Suppressor macrophage (primary cell): ENCODE results near the gene SLC49A3.
"Not testable (repeated sequence)": the region's sequence is repeated elsewhere in the genome, so short reads cannot be mapped to it uniquely, and the experiment has no call there.

Experiments used
- DNase-seq, 4 experiments: peaks; one replicate each; pipeline ENCODE4 v3.0.0-alpha.2; 2020 to 2022

SLC49A3 gene

DNA sequence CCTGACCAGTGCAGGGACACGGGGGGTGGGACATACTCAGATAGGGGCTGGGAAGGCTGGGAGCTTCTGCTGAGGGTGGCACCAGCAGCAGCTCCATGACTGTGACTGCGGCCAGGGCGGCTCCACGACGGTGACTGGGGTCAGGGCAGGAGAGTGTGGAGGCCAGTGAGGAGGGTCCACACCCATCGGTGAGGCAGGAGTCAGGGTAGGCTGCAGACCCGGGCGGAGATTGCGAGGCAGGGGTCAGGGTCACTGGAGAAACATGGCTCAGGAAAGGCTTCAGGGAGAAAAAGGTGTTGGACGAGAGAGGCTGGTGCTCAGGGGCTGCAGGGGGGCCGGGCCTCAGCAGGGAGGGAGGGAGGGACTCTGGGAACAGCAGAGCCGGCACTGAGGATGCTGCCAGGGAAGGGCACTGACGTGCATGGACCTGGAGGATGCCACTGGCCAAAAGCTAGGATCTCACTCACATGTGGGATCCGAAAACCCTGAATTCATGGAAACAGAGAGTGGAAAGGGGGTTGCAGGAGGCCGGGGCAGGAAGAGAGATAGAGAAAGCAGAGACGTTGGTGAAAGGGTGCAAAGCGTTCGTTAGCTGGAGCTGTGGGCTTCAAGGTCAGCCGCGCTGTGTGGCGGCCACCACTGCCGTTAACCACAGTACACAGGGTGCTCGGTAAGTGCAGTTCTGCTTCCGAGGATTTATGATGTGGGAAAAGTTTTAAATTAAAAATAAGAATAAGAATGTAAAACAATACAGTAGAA is 36.9 kb downstream of the SLC49A3 start:
- DNase-seq: peak in 1 of 4 experiments; percentile 0

DNA sequence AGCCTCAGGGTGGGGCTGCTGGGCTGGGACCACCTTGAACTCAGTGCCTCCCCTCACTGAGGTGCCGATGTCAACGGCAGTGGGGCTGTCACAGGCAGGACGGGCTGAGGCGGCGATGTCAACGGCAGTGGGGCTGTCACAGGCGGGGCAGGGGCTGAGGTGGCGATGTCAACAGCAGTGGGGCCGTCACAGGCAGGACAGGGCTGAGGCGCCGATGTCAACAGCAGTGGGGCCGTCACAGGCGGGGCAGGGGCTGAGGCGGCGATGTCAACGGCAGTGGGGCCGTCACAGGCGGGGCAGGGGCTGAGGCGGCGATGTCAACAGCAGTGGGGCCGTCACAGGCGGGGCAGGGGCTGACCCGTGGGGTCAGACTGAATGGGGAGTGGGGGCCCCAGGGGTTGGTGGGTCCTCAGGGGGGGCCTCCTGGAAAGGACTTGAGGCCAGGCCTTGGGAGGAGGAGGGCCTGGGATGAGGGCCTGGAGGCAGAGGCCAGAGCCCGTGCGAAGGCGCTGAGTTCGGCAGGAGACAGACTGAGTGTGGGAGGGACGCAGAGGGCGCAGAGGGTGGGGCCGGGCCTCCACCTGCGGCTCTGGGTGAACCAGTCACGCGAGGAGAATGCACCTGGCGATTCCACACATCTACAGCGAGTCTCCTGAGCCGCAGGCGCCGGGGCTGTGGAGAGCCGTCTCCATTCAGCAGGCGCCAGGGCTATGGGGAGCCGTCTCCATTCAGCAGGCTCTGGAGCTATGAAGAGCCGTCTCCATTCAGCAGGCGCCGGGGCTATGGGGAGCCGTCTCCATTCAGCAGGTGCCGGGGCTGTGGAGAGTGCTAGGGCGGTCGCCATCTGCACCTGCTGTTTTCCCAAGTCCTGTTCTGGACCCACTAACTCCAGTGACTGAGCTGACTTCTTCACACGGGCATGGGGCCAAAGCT is 37.7 kb downstream of the SLC49A3 start:
- peak in 1 of 4 experiments; percentile 1 for DNase-seq

DNA sequence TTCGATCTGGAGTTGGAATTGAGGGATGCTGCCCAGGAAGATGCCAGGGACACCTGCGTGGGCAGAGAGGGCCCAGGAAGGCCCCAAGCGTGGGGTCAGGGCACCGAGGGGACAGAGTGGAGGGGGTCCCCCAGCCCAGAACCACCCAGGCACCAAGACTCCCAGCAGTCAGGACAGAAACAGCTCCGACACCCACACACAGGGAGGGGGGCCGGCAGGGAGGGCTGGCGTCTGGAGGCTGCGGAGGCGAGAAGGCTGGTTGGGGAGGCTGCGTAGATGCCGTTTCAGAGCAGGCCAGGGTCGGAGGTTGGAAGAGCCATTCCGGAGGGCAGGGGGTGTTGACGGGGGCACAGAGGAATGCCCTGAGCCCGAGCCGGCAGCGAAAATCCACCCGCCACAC is 38.5 kb downstream of the SLC49A3 start:
- peak in 1 of 4 experiments; percentile 0 for DNase-seq

GRCh38 chr4:649751-650310 is 39.1 kb downstream of the SLC49A3 start:
- DNase-seq: peak in 1 of 4 experiments; percentile 0

DNA sequence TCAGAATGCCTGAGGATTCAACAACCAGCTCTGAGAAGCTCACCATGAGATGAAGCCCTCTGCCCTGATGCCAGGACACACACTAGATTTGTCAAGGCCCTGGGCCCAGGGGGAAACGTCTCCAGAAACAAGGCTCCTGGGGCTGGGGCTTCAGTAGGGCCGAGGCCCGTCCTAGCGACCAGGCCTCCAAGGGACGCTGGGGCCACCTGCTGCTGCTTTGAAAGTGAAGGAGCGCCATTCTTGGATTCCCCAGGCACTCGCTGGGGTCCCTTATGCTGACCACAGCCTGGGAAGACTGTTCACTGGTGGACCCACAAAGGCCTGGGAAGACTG is 39.7 kb downstream of the SLC49A3 start:
- DNase-seq: no peak

DNA sequence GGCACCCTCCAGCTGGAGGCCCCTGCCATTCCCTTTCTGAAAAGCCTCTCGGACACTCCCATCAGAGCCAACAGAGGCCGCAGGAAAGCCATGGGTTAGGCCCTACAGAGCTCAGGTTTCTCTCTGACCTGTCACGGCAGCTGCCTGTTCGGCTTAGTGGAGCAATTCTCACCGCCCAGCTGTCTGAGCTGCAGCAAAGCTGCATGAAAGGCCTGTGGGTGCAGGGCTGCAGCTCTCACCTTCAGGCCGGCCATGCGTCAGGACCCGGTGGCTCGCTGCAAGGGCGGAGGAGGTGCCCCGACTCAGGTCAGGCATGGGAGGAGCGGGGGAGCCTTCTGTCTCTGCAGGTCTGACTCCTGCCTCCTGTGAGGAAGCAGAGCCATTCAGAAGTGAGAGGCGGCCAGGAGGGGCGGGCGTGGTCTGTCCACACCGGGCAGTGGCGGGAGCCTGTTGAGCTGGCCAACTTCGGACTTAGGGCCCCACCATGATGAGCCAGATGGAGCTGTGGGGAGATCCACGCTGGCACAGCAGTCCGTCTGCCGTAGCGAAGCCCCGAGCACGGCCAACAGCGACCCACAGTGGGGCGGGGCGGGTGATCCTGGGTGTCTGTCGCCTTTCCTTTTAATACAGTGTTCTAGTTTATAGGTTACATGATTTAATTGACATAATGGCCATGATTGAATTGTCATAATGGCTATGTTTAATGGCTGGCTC is 40.2 kb downstream of the SLC49A3 start:
- DNase-seq: peak in 1 of 4 experiments; percentile 1

- no peak for DNase-seq
Observed at GRCh38 chr4:647481-647880, 41.5 kb downstream of the SLC49A3 start.

DNA sequence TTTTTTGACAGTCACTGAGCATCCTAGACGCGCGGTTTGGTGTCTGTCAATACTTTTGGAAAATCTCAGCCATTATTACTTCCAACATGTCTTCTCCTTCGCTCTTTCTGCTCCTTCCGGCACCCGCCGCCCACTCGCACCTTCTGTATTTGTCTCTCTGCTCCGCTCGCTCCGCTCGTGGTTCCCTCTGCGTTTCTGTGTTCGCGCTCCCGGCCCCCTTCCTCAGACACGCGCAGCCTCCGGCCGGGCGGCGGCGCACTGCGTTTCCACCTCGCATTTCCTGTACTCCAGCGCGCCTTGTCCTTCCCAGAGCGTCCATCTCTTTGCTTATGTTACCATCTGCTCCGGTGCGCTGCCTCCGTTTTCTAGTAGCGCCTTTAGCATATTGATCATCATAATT is 42.5 kb downstream of the SLC49A3 start:
- DNase-seq: peak in 2 of 4 experiments; percentile 12 to 17

DNA sequence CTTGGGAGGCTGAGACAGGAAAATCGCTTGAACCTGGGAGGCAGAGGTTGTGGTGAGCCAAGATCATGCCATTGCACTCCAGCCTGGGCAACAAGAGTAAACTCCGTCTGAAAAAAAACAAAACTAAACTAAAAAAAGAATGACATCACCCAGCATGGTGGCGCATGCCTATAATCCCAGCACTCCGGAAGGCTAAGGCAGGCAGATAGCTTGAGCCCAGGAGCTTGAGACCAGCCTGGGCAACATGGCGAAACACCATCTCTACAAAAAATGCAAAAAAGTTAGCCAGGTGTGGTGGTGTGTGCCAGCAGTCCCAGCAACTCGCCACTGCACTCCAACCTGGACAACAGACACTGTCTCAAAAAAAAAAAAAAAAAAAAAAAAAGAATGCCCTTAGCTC is 46.6 kb downstream of the SLC49A3 start:
- not testable (repeated sequence) for DNase-seq

DNA sequence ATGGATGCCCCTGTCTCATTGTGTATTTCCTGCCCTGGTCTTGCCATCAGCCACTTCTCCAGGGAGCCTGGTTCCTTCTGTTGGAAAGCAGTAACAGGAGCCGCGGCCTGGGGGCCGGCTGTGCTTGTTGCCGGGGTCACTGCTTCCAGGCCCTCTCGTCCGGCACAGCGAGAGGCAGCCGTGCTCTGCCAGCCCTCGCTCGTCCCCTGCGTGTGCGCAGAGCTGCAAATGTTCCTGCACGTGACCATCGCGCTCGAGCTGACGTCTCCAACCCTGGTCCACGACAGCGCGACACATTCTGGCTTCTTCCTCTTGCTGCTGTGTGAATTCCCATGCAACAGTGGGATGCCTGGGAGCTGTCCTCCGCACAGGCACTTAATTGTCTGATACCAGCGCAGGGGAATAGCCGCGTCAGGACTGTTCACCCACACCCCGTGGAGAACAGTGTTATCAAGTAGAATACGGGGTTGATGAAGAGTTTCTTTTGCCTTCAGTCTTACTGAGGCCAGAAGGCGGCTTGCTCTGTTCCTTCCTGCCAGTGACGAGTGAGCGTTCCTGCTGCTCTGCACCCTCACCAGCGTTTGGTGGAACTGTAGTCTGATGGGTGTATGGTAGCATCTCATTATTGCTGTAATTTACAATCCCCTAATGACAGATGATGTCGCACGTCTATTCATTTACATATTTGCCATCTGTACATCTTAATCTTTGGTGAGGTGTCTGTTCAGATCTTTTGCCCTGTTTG is 51.2 kb downstream of the SLC49A3 start:
- DNase-seq: no peak

GRCh38 chr4:636628-637159 is 52.3 kb downstream of the SLC49A3 start:
- DNase-seq: no peak

GRCh38 chr4:635851-636627 is 52.9 kb downstream of the SLC49A3 start:
- DNase-seq: no peak

GRCh38 chr4:635066-635835 is 53.7 kb downstream of the SLC49A3 start:
- peak in 1 of 4 experiments; percentile 0 for DNase-seq

GRCh38 chr4:634599-634985 is 54.4 kb downstream of the SLC49A3 start:
- DNase-seq: no peak

- no peak for DNase-seq
Observed at GRCh38 chr4:633976-634598, 54.9 kb downstream of the SLC49A3 start.

- DNase-seq: no peak
Observed at GRCh38 chr4:633406-633805, 55.5 kb downstream of the SLC49A3 start.

DNA sequence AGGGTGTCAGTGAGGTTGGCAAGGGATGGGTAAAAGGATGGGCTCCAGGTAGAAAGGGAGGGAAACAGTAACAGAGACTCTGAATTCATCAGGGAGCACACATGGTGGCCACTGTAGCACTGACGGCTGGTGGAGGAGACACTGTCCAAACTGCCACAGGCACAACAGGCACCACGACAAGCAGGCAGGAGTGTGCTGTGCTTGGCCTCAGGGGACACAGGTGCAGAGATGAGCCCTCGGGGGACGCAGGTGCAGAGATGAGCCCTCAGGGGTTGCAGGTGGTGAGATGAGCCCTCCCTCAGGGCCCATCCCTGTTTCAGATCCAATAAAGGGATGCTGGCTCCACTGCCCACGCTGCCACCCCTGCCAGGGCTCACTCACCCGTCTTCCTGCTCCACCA is 56.0 kb downstream of the SLC49A3 start:
- no peak for DNase-seq

GRCh38 chr4:632196-632790 is 56.7 kb downstream of the SLC49A3 start:
- no peak for DNase-seq
